NCI-H187 (cell line): ENCODE results near the gene HYAL3.
"Not testable (repeated sequence)": the region's sequence is repeated elsewhere in the genome, so short reads cannot be mapped to it uniquely, and the experiment has no call there.

Experiments
- DNase-seq, 2 experiments: peaks; one replicate each; lab custom pipeline; 2025; lab: John Stamatoyannopoulos, UW

HYAL3 gene

DNA sequence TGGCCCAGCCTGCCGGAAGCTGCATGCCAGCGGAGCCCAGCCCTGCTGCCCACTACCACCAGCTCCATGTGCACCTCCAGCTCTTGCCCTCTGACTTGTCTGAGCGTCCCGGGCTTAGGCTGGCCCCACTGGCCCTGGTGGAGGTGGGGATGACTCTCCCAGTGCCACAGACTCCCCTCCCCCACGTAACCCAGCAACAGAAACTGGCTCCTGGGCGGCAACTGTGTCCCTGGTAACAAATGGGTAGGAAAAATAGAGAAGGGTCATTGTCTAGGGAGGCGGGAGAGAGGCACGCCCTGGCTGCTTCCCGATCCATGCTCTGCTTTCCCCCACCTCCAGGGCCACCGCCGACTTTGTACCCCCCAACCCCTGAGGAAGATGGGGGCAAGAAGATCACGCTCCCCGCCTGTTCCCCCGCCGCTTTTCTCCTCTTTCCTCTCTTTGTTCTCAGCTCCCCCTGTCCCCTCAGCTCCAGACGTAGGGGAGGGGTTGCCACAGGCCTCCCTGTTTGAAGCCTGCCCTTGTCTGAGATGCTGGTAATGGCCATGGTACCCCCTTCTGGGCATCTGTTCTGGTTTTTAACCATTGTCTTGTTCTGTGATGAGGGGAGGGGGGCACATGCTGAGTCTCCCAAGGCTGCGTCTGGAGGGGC lies 41.0 kb downstream of the HYAL3 start:
- DNase-seq: no peak

GRCh38 chr3:50256978-50257890 lies 42.0 kb downstream of the HYAL3 start:
- no peak for DNase-seq

- no peak for DNase-seq
Observed at GRCh38 chr3:50255251-50255615, 44.0 kb downstream of the HYAL3 start.

- DNase-seq: no peak
Observed at GRCh38 chr3:50254577-50255250, 44.5 kb downstream of the HYAL3 start.

DNA sequence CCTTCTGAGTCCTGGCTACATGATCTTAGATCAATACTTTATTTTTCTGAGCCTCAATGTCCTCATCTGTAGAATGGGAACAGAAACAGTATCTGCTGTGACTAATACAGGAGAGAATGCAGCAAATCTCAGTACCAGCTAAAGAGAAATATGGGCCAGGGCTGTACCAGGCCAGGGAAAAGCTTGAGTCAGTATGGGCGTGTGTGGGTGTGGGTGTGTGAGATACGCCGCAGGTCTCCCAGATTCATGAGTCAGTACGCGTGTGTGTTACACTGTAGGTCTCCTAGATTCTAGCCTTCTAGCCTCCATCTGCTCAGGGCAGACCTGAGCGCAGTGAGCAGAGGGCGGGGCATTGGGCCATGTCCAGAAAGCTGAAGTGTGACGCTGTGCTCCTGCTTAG lies 48.0 kb downstream of the HYAL3 start:
- DNase-seq: no peak

DNA sequence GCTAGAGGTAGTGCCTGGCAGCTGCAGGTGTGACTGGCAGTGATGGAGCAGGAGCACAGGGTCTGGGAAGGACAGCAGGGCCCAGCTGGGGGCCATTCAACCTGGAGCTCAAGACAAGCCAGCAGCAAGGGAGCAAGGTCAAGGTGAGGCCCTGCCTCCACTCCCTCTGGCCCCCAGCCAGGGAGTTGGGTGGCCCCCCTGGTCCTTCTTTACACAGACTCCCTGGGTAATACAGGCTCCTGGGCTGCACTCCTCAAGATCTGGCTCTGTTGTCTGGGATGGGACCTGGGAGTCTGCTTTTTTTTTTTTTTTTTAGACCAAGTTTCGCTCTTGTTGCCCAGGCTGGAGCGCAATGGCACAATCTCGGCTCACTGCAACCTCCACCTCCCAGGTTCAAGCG lies 48.7 kb downstream of the HYAL3 start:
- DNase-seq: no peak

DNA sequence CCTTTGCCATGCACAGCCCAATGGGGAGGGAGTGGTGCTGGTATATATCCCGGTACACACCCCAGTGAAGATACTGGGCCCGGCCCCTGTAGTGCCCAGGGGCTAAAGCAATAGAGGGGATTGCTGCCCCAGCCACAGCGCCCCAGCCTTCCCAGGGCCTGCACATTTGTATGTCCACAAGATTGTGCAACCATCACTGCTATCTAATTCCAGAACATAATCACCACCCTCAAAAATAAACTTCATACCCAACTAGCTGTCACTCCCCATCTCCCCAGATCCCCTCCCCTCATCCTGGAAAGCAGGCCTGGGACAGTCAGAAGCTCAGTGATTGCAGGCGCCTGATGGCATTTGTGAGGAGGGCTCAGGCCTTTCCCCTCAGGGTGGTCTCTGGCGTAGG lies 49.7 kb downstream of the HYAL3 start:
- DNase-seq: no peak

- no peak for DNase-seq
Observed at GRCh38 chr3:50248387-50248786, 50.8 kb downstream of the HYAL3 start.

- no peak for DNase-seq
Observed at GRCh38 chr3:50246517-50246954, 52.7 kb downstream of the HYAL3 start.

DNA sequence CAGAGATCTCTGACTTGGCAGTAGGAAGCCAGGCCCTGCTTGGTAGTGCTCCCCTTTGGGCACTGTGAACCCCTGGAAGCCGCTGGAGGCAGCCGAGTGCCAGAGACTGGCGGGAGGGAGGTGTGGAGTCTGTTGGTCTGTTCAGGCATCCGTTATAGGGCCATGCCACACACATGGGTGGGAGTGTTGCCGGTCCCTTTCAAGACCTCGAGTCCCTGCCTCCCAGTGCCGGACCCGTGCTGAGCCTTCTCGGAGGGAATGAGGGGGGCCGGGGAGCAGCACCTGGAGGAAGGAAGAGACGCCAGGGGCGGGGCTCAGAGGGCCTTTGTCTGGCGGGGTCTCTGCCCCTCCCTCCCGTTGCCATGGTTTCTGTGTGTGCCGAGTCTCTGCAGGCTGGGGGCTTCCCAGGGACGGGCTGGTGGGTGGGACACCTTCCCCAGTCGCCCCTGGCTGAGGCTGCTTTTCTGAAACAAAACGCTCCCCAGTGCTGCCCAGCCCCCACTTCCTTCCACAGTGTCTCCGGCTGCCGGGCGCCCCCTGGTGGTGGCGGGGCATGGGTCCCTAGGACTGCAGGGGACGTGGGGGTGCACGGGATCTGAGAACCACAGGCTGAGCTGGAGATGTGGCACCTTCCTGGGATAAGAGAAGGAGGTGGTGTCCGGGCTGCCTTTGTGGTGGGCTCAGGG lies 53.2 kb downstream of the HYAL3 start:
- DNase-seq: peak; percentile 16 to 44

DNA sequence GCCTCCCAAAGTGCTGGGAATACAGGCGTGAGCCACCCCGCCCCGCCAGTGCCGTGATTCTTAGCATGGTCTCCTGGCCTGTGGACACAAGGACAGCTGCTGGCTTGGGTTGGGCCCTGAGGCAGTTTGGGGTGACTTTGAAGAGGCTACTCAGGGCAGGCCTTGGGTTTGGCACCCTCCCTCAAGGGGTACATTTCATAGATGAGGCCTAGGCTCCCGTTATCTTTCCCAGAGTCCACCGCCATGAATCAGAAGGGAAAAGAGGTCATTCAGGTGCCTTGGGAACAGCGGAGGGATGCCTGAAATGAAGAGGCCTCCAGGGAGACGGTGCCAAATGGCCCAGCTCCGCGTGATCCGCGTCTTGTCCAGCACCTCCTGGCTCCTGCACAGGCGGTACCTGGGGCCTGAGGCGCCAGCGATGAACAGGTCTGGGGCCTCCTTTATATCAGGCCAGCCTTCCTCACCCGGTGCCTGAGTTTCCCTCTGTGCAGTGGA lies 53.9 kb downstream of the HYAL3 start:
- no peak for DNase-seq

- DNase-seq: not testable (repeated sequence)
Observed at GRCh38 chr3:50244813-50245212, 54.4 kb downstream of the HYAL3 start.

GRCh38 chr3:50243543-50243895 lies 55.7 kb downstream of the HYAL3 start:
- no peak for DNase-seq

- DNase-seq: no peak
Observed at GRCh38 chr3:50242851-50243542, 56.2 kb downstream of the HYAL3 start.
